ENCODE results near the gene FBL. TPM values are rescaled to one million over a fixed set of nuclear protein-coding genes. Genes with fewer than 3 reads are reported as not detected.
"Not testable (repeated sequence)": the region's sequence is repeated elsewhere in the genome, so short reads cannot be mapped to it uniquely, and the experiment has no call there.

FBL gene
- total and polyA plus RNA-seq, 4 donors: 23.3 to 96.2 (median 57.7) TPM

DNA sequence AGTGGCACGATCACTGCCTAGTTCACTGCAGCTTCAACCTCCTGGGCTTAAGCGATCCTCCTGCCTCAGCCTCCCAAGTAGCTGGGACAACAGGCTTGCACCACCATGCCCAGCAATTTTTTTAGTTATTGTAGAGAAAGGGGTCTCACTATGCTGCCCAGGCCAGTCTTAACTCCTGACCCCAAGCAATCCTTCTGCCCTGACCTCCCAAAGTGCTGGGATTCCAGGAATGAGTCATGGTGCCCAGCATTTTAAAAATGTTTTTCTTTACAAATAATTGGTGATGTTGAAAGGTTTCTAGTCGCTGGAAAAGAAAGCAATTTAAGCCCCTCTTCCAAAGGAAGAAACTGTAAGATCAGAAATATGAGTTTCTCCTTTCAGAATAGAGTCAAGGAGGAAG is 31.6 kb downstream of the FBL start (continued):
- TF ChIP-seq, protein P1, sequence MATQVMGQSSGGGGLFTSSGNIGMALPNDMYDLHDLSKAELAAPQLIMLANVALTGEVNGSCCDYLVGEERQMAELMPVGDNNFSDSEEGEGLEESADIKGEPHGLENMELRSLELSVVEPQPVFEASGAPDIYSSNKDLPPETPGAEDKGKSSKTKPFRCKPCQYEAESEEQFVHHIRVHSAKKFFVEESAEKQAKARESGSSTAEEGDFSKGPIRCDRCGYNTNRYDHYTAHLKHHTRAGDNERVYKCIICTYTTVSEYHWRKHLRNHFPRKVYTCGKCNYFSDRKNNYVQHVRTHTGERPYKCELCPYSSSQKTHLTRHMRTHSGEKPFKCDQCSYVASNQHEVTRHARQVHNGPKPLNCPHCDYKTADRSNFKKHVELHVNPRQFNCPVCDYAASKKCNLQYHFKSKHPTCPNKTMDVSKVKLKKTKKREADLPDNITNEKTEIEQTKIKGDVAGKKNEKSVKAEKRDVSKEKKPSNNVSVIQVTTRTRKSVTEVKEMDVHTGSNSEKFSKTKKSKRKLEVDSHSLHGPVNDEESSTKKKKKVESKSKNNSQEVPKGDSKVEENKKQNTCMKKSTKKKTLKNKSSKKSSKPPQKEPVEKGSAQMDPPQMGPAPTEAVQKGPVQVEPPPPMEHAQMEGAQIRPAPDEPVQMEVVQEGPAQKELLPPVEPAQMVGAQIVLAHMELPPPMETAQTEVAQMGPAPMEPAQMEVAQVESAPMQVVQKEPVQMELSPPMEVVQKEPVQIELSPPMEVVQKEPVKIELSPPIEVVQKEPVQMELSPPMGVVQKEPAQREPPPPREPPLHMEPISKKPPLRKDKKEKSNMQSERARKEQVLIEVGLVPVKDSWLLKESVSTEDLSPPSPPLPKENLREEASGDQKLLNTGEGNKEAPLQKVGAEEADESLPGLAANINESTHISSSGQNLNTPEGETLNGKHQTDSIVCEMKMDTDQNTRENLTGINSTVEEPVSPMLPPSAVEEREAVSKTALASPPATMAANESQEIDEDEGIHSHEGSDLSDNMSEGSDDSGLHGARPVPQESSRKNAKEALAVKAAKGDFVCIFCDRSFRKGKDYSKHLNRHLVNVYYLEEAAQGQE (IDR thresholded peaks at IDR 0.05): no peak
- TF ChIP-seq EGR1 (IDR thresholded peaks at IDR 0.05; ENCODE audit: low read depth in 2 of 2) (no peak), SP1 (IDR thresholded peaks at IDR 0.05) (no peak), HNF4G (IDR thresholded peaks at IDR 0.05) (no peak), RAD21 (IDR thresholded peaks at IDR 0.05) (no peak), JUND (IDR thresholded peaks at IDR 0.05) (no peak), FOXA2 (IDR thresholded peaks at IDR 0.05) (no peak), NR2F2 (IDR thresholded peaks at IDR 0.05) (no peak)
- TF ChIP-seq, protein P2, sequence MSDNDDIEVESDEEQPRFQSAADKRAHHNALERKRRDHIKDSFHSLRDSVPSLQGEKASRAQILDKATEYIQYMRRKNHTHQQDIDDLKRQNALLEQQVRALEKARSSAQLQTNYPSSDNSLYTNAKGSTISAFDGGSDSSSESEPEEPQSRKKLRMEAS (IDR thresholded peaks at IDR 0.05): no peak

DNA sequence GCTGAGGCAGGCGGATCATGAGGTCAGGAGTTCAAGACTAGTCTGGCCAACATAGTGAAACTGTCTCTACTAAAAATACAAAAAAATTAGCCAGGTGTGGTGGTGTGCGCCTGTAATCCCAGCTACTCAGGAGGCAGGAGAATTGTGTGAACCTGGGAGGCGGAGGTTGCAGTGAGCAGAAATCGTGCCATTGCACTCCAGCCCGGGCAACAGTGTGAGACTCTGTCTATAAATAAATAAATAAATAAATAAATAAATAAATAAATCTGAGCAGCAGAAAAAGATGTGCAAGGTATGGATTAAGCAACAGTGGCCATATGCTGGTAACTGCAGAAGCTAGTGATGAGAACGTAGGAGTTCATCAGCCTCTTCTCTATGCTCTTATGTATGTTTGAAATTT is 32.1 kb downstream of the FBL start:
- H3K27ac ChIP-seq (ENCODE audit: low read depth in 1 of 2, low read length in 2 of 2); H3K27me3 ChIP-seq (ENCODE audit: control insufficient read depth in 4 of 4, insufficient read depth in 4 of 4, low read length in 3 of 4); H3K9me3 ChIP-seq (ENCODE audit: control insufficient read depth in 4 of 4, low read length in 3 of 4); DNase-seq (ENCODE audit: low spot score); H3K4me3 ChIP-seq (ENCODE audit: low read depth in 1 of 3, low read length in 3 of 3); H3K9ac ChIP-seq (ENCODE audit: low read depth in 1 of 2, low read length in 2 of 2); H3K4me1 ChIP-seq (ENCODE audit: control insufficient read depth in 4 of 4, insufficient read depth in 4 of 4, low read length in 3 of 4); H3K36me3 ChIP-seq (ENCODE audit: control insufficient read depth in 4 of 4, insufficient read depth in 3 of 4, low read depth in 1 of 4, low read length in 3 of 4): not testable (repeated sequence)
- 97% methylated on average over 6 of the region's 6 CpGs for WGBS

DNA sequence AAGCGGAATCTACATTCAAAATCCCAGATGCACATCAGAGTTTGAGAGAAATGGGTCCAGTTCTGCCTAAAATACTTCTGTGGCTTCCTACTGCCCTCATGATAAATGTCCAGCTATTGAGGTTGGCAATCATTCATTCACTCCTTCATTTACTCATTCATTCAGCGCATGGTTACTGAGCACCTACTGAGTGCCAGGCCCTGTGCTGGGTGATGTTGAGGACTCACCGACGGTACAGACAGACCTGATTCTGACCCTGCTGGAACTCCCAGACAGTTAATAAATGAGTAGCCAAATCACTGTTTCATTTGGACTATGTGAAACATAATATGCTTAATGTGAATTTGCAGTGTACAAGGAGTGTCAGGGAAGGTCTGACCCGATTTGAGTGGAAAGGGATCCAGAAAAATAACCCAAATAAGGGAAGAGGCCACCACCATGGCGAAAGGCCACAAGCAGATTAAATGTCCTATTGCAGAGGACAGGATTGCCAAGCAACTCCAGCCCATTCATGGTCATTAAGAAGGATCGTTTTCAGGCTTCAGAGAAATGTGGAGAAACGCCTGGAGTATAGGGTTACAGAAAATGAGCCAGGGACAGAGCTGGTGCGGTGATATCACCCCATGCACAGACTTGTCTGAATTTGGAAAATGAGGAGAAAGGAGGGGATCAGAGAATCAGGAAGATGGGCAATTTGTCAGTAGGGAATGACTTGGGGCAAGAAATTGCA is 32.8 kb downstream of the FBL start:
- no peaks in the 10 kb centered on the region for H3K27me3 ChIP-seq (ENCODE audit: control insufficient read depth in 4 of 4, insufficient read depth in 4 of 4, low read length in 3 of 4)
- no peaks in the 10 kb centered on the region for H3K9me3 ChIP-seq (ENCODE audit: control insufficient read depth in 4 of 4, low read length in 3 of 4)
- peaks cover 0 to 3% (median 0%) of the 10 kb centered on the region in 4 donors for H3K36me3 ChIP-seq (ENCODE audit: control insufficient read depth in 4 of 4, insufficient read depth in 3 of 4, low read depth in 1 of 4, low read length in 3 of 4)
- no peak overlapping the region for H3K4me3 ChIP-seq (ENCODE audit: low read depth in 1 of 3, low read length in 3 of 3)
- WGBS: 88% methylated on average over 9 of the region's 9 CpGs
- no peak for TF ChIP-seq GABPA (IDR thresholded peaks at IDR 0.05 in 1 of 2, conservative IDR thresholded peaks at IDR 0.05 in 1 of 2)
- TF ChIP-seq, protein P3, sequence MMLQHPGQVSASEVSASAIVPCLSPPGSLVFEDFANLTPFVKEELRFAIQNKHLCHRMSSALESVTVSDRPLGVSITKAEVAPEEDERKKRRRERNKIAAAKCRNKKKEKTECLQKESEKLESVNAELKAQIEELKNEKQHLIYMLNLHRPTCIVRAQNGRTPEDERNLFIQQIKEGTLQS (IDR thresholded peaks at IDR 0.05): no peak
- no peak for TF ChIP-seq JUND (IDR thresholded peaks at IDR 0.05)
- no peak for DNase-seq (ENCODE audit: low spot score)
- H3K9ac ChIP-seq (ENCODE audit: low read depth in 1 of 2, low read length in 2 of 2): no peak overlapping the region
- no peaks in the 10 kb centered on the region for H3K4me1 ChIP-seq (ENCODE audit: control insufficient read depth in 4 of 4, insufficient read depth in 4 of 4, low read length in 3 of 4)
- H3K27ac ChIP-seq (ENCODE audit: low read depth in 1 of 2, low read length in 2 of 2): no peak overlapping the region

DNA sequence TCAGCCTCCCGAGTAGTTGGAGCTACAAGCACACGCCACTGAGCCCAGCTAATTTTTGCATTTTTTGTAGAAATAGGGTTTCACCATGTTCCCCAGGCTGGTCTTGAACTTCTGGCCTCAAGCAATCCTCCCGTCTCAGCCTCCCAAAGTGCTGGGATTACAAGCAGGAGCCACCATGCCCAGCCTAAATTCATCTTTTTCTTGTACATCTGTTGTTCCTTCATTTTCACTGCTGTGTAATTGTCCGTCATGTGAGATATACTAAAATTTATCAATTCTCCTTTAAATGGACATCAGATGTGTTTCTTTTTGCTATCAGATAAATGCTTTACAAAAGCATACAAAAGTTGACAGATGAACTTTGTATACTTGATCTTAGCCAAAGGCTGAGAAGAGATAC is 35.1 kb downstream of the FBL start:
- no peak overlapping the region for H3K27ac ChIP-seq (ENCODE audit: low read depth in 1 of 2, low read length in 2 of 2)
- H3K9me3 ChIP-seq (ENCODE audit: control insufficient read depth in 4 of 4, low read length in 3 of 4): no peaks in the 10 kb centered on the region
- no peaks in the 10 kb centered on the region for H3K36me3 ChIP-seq (ENCODE audit: control insufficient read depth in 4 of 4, insufficient read depth in 3 of 4, low read depth in 1 of 4, low read length in 3 of 4)
- H3K27me3 ChIP-seq (ENCODE audit: control insufficient read depth in 4 of 4, insufficient read depth in 4 of 4, low read length in 3 of 4): no peaks in the 10 kb centered on the region
- H3K9ac ChIP-seq (ENCODE audit: low read depth in 1 of 2, low read length in 2 of 2): no peak overlapping the region
- no peaks in the 10 kb centered on the region for H3K4me1 ChIP-seq (ENCODE audit: control insufficient read depth in 4 of 4, insufficient read depth in 4 of 4, low read length in 3 of 4)
- no peak overlapping the region for H3K4me3 ChIP-seq (ENCODE audit: low read depth in 1 of 3, low read length in 3 of 3)
- DNase-seq (ENCODE audit: low spot score): no peak
- WGBS: 94% methylated on average over 4 of the region's 4 CpGs
- TF ChIP-seq HNF4A (conservative IDR thresholded peaks at IDR 0.05): no peak
- no peak for TF ChIP-seq RXRA (IDR thresholded peaks at IDR 0.05)
- TF ChIP-seq, protein P3 (IDR thresholded peaks at IDR 0.05): no peak
- no peak for TF ChIP-seq HNF4G (IDR thresholded peaks at IDR 0.05)
- TF ChIP-seq EGR1 (IDR thresholded peaks at IDR 0.05; ENCODE audit: low read depth in 2 of 2): no peak
- TF ChIP-seq NR2F2 (IDR thresholded peaks at IDR 0.05): no peak
- TF ChIP-seq, protein P1 (IDR thresholded peaks at IDR 0.05): no peak
- no peak for TF ChIP-seq JUND (IDR thresholded peaks at IDR 0.05)
- TF ChIP-seq, protein P2 (IDR thresholded peaks at IDR 0.05): no peak
- TF ChIP-seq FOXA1 (IDR thresholded peaks at IDR 0.05): no peak

All from liver (tissue), 9 donors.